SK-MEL-5 (cell line): ENCODE data around the gene KDM5A. TPM values are rescaled to one million over a fixed set of nuclear protein-coding genes. Genes with fewer than 3 reads are reported as not detected.

ENCODE experiments used
- DNase-seq: peaks from one replicate; pipeline ENCODE4 v3.0.0-alpha.2; 2016; ENCODE audit warnings: low read depth, low spot score
- in situ Hi-C: cut with HindIII; loops from 2 replicates; pipeline ENCODE4 v1.10.0; 2016; ENCODE audit warnings: low sequenced_read_pairs, high pct_unique_total_duplicates, low pct_unique_long_range_greater_than_20kb
- total RNA-seq: library from RNA; depleted of rRNA; stranded (reverse); fragments of >200 nt; shearing (Covaris generic); gene quantifications from 2 replicates; pipeline ENCODE4 v1.2.3, GENCODE V29; 2014; rRNA removed

KDM5A gene
- total RNA-seq, 1 experiment from 2014 or later, result 32.1 TPM

DNA sequence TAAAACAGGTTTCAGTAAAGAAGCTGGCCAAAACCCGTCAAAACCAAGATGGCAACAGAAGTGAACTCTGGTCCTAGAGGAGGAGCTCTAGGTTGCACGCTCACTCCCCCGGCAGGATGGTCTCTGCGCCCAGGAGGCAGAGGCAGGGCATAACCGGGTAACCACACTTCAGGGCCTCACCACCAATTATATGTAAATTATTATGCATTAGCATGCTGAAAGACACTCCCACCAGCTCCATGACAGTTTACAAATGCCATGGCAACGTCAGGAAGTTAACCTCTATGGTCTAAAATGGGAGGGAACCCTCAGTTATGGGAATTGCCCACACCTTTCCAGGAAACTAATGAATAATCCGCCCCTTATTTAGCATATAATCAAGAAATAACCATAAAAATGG lies 155.1 kb downstream of the KDM5A start:
- DNase-seq, result no peak
- in situ Hi-C loops, result no loop called here

DNA sequence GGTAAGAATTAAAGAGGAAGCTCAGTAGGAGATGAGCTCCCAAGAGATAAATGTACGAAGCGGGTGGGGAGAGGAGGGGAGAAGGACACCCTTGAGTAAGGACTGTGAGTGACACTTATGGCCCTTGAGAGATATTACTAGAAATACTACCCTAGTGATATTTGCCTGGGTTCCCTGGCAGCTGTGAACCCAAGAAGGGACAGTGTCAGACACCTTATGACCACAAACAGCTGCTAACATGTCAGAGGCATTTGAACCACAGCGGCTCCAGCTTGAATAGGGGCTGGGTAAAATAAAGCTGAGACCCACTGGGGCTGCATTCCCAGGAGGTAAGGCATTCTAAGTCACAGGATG lies 155.5 kb downstream of the KDM5A start:
- no peak for DNase-seq
- in situ Hi-C loops, result no loop called here

DNA sequence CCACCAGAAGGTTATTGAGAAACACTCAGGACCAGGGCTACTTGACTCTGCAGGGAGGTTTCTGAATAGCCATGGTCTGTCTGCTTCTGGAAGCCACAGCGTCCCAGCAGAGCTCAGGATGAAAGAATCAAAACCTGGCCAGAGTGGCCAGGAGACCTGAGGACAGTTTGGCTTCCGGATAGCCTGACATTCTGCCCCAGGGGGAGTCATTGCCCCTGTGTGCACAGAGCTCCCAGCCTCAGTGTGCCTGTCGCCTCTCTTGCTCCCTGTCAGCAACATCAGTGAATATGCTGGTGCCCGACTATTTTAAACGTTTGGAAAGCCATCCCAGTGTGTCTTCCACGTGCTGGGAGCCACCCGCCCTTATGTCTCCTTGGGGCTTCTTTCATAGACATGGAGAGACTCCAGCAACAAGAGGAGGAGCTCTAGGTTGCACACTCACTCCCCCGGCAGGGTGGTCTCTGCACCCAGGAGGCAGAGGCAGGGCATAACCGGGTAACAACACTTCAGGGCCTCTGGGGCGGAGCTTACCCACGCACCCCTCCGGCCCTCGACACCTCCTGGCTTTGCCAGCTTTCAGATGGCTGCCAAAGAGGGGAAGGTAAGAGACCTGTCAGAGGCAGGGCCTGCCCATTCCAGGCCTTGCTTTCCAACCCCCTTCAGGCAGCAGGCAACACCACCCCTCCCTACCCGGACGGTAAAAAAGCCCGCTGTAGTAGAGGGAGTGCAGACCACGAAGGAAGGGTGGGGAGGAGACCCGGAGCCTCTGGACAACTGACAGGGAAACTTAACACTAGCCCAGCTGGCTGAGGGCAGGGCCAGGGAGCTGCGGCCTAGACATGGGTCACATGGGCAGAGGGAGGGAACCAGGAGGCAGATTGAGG lies 156.1 kb downstream of the KDM5A start:
- DNase-seq, result no peak
- in situ Hi-C loops, result no loop called here

DNA sequence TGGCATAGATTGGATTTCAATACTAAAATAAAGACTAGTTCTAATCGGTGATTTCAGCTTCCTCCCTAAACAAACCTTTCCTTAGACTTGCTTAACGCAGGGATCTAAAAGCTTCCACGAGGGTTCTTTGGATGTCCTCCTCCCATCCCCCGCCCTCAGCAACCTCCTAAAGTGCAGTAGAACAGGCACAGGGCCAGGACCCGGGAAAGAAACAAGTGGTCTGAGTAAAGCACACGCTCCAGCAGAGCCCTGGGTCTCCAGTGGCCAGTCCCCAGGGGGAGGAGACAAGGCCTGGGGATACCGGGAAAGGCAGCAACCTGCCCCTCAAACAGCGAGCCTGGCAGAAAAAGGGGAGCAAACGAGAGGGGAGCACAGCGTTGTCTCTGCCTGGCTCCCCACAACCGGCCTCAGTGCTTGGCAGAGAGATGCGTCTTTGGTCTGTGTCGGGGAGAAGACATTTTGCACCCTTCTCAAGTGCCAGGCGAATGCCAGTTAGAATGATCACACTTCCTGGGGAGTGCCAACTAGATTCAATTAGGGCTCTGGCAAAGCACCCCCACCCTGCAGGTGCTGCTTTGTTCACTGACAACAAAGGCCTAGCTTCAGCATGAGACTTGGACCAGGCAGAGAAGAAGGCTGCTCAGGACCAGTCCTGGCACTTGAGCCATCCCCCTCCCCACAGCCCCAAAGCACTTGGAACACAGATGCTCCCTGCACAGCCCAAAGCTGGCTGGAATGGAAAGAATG lies 158.0 kb downstream of the KDM5A start:
- in situ Hi-C loops, result no loop called here
- no peak for DNase-seq

Other genes with a start within 250 kb of the KDM5A start
- 1.4 and 1.6 TPM in 2 replicates for gene SLC6A12, start 175.2 kb downstream of the KDM5A start, total RNA-seq
- 0.08 TPM in 1 of 2 replicates, not detected in the other for gene SLC6A13, start 126.5 kb downstream of the KDM5A start, total RNA-seq
- 11.5 and 13.0 TPM in 2 replicates for gene CCDC77, start 12.3 kb upstream of the KDM5A start, total RNA-seq
- 0.34 and 1.2 TPM in 2 replicates for gene B4GALNT3, start 70.6 kb upstream of the KDM5A start, total RNA-seq